Keratinocyte (primary cell): Measurements from ENCODE around the gene PRR33.

Experiments used
- CTCF ChIP-seq, 3 experiments: IDR thresholded peaks in 1 of 3; conservative IDR thresholded peaks in 1 of 3; optimal IDR thresholded peaks in 1 of 3; 2 replicates in 2 of 3; 3 replicates in 1 of 3; pipeline versions ENCODE3 to v1.5.1; 2011; ENCODE audit warnings: low read length in 3 of 3, mild to moderate bottlenecking in 3 of 3, moderate library complexity in 2 of 3, control low read depth in 1 of 3, inconsistent platforms in 1 of 3; ENCODE audit not compliant: insufficient read depth in 2 of 3; ENCODE audit errors: extremely low read depth in 1 of 3
- EZH2 ChIP-seq: IDR thresholded peaks from one replicate; pipeline ENCODE4 v1.6.1; 2012; ENCODE audit warnings: inconsistent platforms, mild to moderate bottlenecking, low read length, moderate library complexity

DNA sequence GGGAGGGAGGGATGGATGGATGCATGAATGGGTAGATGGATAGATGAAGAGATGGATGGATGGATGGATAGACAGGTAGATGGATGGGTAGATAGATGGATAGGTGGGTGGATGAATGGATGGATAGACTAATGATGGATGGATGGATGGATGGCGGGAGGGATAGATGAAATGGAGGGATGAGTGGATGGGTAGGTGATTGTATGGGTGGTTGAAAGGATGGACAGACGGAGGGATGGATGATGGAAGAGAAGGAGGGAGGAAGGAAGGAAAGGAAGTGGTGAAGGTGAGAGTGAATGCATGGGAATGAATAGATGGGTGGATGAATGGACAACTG is 24.1 kb upstream of the PRR33 start:
- TF ChIP-seq CTCF (optimal IDR thresholded peaks at IDR 0.05 in 1 of 3, IDR thresholded peaks at IDR 0.05 in 1 of 3, conservative IDR thresholded peaks at IDR 0.05 in 1 of 3; ENCODE audit: extremely low read depth in 1 of 3, insufficient read depth in 2 of 3, low read length in 3 of 3) = no peak
- TF ChIP-seq EZH2 = no peak
